Activated T-cell treated with anti-CD3 and anti-CD28 coated beads, Interleukin-2, amount 50 U/mL, for 48 hours (primary cell): ENCODE results near the gene GUCY2C.

Experiments used
- DNase-seq, 2 experiments: peaks; one replicate each; pipeline ENCODE4 v3.0.0-alpha.2; 2020

GUCY2C gene

GRCh38 chr12:14567351-14568162, 128.8 kb downstream of the GUCY2C start, which contains the start of gene PLBD1:
Gene PLBD1, minus strand, starts transcription at chr12:14567883. Its CDS starts 187 bp downstream, at chr12:14567696.
- peak; percentile 25 to 43 for DNase-seq

DNA sequence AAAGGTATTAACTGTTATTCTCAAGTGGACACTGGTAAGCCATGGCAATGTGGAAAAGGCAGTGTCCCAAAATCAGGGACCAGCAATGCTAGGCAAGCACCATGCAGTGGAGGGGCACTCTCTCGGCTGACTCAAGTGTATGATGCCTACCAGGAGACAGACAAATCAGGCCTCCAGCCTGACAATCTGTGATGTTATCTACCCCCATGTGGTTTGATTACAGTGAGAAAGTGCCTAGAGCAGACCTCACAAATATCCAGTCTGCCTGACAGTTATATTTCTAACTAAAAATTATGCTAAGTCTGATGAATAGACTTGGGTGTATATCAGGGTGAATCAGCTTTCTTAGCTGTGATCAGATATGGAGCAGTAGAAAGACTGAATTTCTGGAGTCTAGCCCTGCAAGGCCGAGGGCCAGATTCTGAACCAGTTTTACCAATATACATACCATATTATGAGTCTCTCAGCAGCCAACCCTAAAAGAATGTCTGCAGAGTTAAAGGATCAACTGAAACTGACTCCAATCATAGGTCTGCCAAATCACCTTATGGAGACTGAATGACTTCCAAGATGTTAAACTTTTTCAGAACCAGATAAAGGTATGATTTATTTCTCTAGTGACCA, 132.0 kb downstream of the GUCY2C start:
- no peak for DNase-seq

DNA sequence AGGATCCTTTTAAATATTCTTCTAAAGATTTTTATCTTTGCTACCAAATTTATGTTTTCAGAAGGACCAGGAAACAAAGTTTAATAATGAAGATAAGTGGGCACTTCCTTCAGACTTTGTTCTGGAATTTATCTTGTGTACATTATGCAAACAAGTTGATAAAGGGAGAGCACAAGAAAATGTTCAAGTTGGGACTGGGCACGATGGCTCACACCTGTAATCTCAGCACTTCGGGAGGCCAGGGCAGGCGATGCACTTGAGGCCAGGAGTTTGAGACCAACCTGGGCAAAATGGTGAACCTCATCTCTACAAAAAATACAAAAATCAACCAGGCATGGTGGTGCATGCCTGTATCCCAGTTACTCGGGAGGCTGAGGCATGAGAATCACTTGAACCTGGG, 133.4 kb downstream of the GUCY2C start:
- no peak for DNase-seq
